Stimulated activated CD8-positive, alpha-beta memory T cell treated with anti-CD3 and anti-CD28 coated beads, Interleukin-12 subunit alpha, Interleukin-12 subunit beta, amount 100 ng/mL, for 1 hour (primary cell): ENCODE measurements around the gene SEBOX.
A peak's percentile ranks its signal among the peaks of the same experiment; 100 is the strongest.

Experiments used
- DNase-seq: peaks from one replicate; pipeline ENCODE4 v3.0.0-alpha.2; 2020; ENCODE audit warnings: low read depth

The SEBOX gene

GRCh38 chr17:28368915-28369683 lies 4.1 kb upstream of the SEBOX start:
- no peak for DNase-seq

GRCh38 chr17:28368306-28368831 lies 3.4 kb upstream of the SEBOX start:
- DNase-seq = no peak

- DNase-seq = no peak
Observed at GRCh38 chr17:28367641-28368305, 2.8 kb upstream of the SEBOX start.

- no peak for DNase-seq
Observed at GRCh38 chr17:28366605-28367004, 1.6 kb upstream of the SEBOX start.

GRCh38 chr17:28365487-28365886 lies 488 bp upstream of the SEBOX start:
- no peak for DNase-seq

GRCh38 chr17:28363776-28364650 lies 986 bp downstream of the SEBOX start:
- DNase-seq = no peak

- no peak for DNase-seq
Observed at GRCh38 chr17:28363186-28363585, 1.8 kb downstream of the SEBOX start.

- DNase-seq = no peak
Observed at GRCh38 chr17:28357901-28358197, 7.2 kb downstream of the SEBOX start.

- DNase-seq = peak; percentile 92
Observed at GRCh38 chr17:28357061-28357900, 7.7 kb downstream of the SEBOX start, which contains the start of gene POLDIP2. POLDIP2 (minus strand) TSS chr17:28357527; CDS start chr17:28357448, 79 bp downstream.

GRCh38 chr17:28350271-28350670 lies 14.7 kb downstream of the SEBOX start:
- DNase-seq = no peak

- no peak for DNase-seq
Observed at GRCh38 chr17:28348979-28349378, 16.0 kb downstream of the SEBOX start.

GRCh38 chr17:28347261-28347891 lies 17.6 kb downstream of the SEBOX start:
- DNase-seq = no peak

- DNase-seq = no peak
Observed at GRCh38 chr17:28346746-28347246, 18.2 kb downstream of the SEBOX start.

GRCh38 chr17:28346199-28346580 lies 18.8 kb downstream of the SEBOX start:
- DNase-seq = no peak

GRCh38 chr17:28345419-28346198 lies 19.4 kb downstream of the SEBOX start:
- no peak for DNase-seq

GRCh38 chr17:28344435-28344901 lies 20.5 kb downstream of the SEBOX start:
- DNase-seq = no peak

- DNase-seq = no peak
Observed at GRCh38 chr17:28344011-28344410, 21.0 kb downstream of the SEBOX start.

- DNase-seq = no peak
Observed at GRCh38 chr17:28343491-28343932, 21.5 kb downstream of the SEBOX start.

GRCh38 chr17:28342313-28342712 lies 22.7 kb downstream of the SEBOX start:
- no peak for DNase-seq

GRCh38 chr17:28341516-28341915 lies 23.5 kb downstream of the SEBOX start:
- no peak for DNase-seq
